ENCODE results near the gene RAB31.

- no peak for TF ChIP-seq CTCF (IDR thresholded peaks at IDR 0.05; ENCODE audit: poor library complexity, severe bottlenecking)
- TF ChIP-seq POLR2AphosphoS5 (IDR thresholded peaks at IDR 0.05): no peak
- no peak for TF ChIP-seq TAF1 (IDR thresholded peaks at IDR 0.05; ENCODE audit: low read depth)
- TF ChIP-seq EP300 (conservative IDR thresholded peaks at IDR 0.05; ENCODE audit: poor library complexity, severe bottlenecking): no peak
- no peak for TF ChIP-seq RAD21 (conservative IDR thresholded peaks at IDR 0.05)
- no peak for TF ChIP-seq EZH2 (IDR thresholded peaks at IDR 0.05; ENCODE audit: borderline replicate concordance, insufficient read depth, low read length, poor library complexity, severe bottlenecking)
- TF ChIP-seq MXI1 (conservative IDR thresholded peaks at IDR 0.05; ENCODE audit: poor library complexity, severe bottlenecking): no peak
Measured at GRCh38 chr18:9814431-9814830, 106.3 kb downstream of the RAB31 start.

All from neural cell (in vitro differentiated cells).